GM19025 (cell line): ENCODE results near the gene NDUFB1.

ENCODE experiments used
- ATAC-seq: cut with Tn5 transposase; IDR thresholded peaks from one replicate; pipeline ENCODE4 v1.9.1; 2021; ENCODE audit warnings: mild to moderate bottlenecking, low read depth, moderate library complexity; ENCODE audit not compliant: unreplicated experiment

The NDUFB1 gene

GRCh38 chr14:92103363-92103989, 18.0 kb downstream of the NDUFB1 start:
- no peak for ATAC-seq

GRCh38 chr14:92099802-92100201, 21.7 kb downstream of the NDUFB1 start:
- no peak for ATAC-seq

GRCh38 chr14:92093320-92093719, 28.2 kb downstream of the NDUFB1 start:
- ATAC-seq, result no peak

- no peak for ATAC-seq
These were observed 33.0 kb downstream of the NDUFB1 start for GRCh38 chr14:92088494-92088893.

GRCh38 chr14:92074555-92074954, 47.0 kb downstream of the NDUFB1 start:
- ATAC-seq, result no peak
